A673 (cell line): ENCODE data around the gene SDR9C7. TPM values are rescaled to one million over a fixed set of nuclear protein-coding genes. Genes with fewer than 3 reads are reported as not detected.
"Not testable (repeated sequence)": the region's sequence is repeated elsewhere in the genome, so short reads cannot be mapped to it uniquely, and the experiment has no call there.

Experiments used
- BruUV-seq: library from RNA; stranded (reverse); fragments of 400-500 nt; replicated peaks from 2 replicates; lab custom pipeline; 2021; lab: Mats Ljungman, UMichigan
- CTCF ChIA-PET: fragments of 300-600 bp; sonication (Branson Sonifier 250); formaldehyde crosslinking; loops from one replicate; lab custom pipeline; 2022; ENCODE audit warnings: antibody characterized with exemption; lab: Charles Lee
- POLR2A ChIA-PET: fragments of 300-600 bp; sonication (Branson Sonifier 250); formaldehyde crosslinking; loops from one replicate; lab custom pipeline; 2022; ENCODE audit warnings: antibody characterized with exemption; ENCODE audit not compliant: low non-redundant PET; lab: Charles Lee
- DNase-seq: peaks from one replicate; pipeline ENCODE4 v3.0.0-alpha.2; 2015; ENCODE audit warnings: low spot score
- H3K27ac ChIP-seq: fragments of 200-600 bp; sonication (generic); 2 replicates; pipeline ENCODE4 v1.5.1; 2016; ENCODE audit warnings: mixed run types, low read depth, mild to moderate bottlenecking, mixed read lengths, antibody characterized with exemption, low read length; ENCODE audit not compliant: poor library complexity, severe bottlenecking
- H3K27me3 ChIP-seq: fragments of 200-600 bp; sonication (generic); replicated peaks from 2 replicates; pipeline ENCODE4 v1.6.1; 2017; ENCODE audit warnings: mixed run types, low read depth, mild to moderate bottlenecking, mixed read lengths, antibody characterized with exemption, low read length; ENCODE audit not compliant: insufficient read depth, poor library complexity
- H3K36me3 ChIP-seq: fragments of 200-600 bp; sonication (generic); 2 replicates; pipeline ENCODE4 v1.6.1; 2016; ENCODE audit warnings: mixed run types, mild to moderate bottlenecking, mixed read lengths, antibody characterized with exemption, low read length; ENCODE audit not compliant: insufficient read depth, poor library complexity, severe bottlenecking
- H3K4me1 ChIP-seq: fragments of 200-600 bp; sonication (generic); 2 replicates; pipeline ENCODE4 v1.6.1; 2017; ENCODE audit warnings: mixed run types, mild to moderate bottlenecking, mixed read lengths, antibody characterized with exemption, low read length; ENCODE audit not compliant: insufficient read depth, poor library complexity, severe bottlenecking
- H3K4me3 ChIP-seq: fragments of 200-600 bp; sonication (generic); 2 replicates; pipeline ENCODE4 v1.5.1; 2016; ENCODE audit warnings: low read depth, mixed run types, mild to moderate bottlenecking, mixed read lengths, low read length; ENCODE audit not compliant: poor library complexity, severe bottlenecking
- H3K9me3 ChIP-seq: fragments of 200-600 bp; sonication (generic); 2 replicates; pipeline ENCODE4 v1.6.1; 2016; ENCODE audit warnings: mixed run types, low read depth, mild to moderate bottlenecking, mixed read lengths, antibody characterized with exemption, low read length; ENCODE audit not compliant: poor library complexity, severe bottlenecking
- EZH2 ChIP-seq: fragments of 200-600 bp; sonication (generic); IDR thresholded peaks from 2 replicates; pipeline ENCODE4 v1.6.1; 2017; ENCODE audit warnings: borderline replicate concordance, low read depth, mild to moderate bottlenecking, mixed read lengths, antibody characterized with exemption, low read length; ENCODE audit not compliant: poor library complexity, severe bottlenecking
- intact Hi-C: fragments of 100-400 bp; cut with micrococcal nuclease; formaldehyde crosslinking; loops from one replicate; pipeline ENCODE4 v1.10.0; 2022; ENCODE audit not compliant: unreplicated experiment
- total RNA-seq: library from RNA; stranded (reverse); gene quantifications from 2 replicates; pipeline ENCODE4 v1.2.3, GENCODE V29; 2021
- TF ChIP-seq, protein P1 (sequence below): fragments of 300-800, 200-600 bp; sonication (generic); conservative IDR thresholded peaks from 2 replicates; pipeline ENCODE4 v1.5.1; 2017; ENCODE audit warnings: low read depth, mild to moderate bottlenecking, antibody characterized with exemption, low read length, moderate library complexity, mixed read lengths

The SDR9C7 gene
- total RNA-seq, 1 experiment from 2014 or later = not detected

DNA sequence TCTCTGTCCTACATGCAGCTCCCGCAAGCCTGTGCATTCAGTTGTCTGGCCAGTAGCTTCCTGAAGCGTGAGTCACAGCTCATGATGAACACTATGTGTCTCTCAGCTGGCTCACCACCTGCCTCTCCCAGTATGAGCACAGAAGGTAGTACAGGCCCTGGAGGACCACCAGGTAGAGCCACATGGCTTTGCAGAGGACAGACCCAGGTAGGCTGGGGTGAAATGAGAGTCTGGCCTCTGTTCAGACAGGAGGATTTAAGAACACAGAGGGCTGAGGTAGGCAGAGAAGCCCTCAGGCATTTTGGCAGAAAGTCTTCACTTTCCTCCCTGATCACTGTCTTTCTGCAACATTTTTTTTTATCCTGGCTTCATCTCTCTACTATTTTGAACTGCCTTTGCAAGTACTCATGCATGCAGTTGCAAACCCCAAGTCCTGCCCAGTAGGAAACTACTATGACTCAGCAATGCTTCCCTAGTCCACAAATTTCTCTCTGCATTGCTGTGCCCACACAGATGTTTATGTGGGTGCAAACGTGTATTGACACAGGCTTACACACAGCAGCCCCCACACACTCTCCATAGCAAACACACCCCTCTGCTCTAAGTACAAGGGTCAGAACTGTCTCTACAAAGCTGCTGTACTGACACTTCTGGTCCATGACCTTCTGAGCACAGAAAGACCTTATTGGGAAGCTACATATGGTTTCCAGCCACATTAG, 7.2 kb upstream of the SDR9C7 start:
- intact Hi-C loops = no loop called here

DNA sequence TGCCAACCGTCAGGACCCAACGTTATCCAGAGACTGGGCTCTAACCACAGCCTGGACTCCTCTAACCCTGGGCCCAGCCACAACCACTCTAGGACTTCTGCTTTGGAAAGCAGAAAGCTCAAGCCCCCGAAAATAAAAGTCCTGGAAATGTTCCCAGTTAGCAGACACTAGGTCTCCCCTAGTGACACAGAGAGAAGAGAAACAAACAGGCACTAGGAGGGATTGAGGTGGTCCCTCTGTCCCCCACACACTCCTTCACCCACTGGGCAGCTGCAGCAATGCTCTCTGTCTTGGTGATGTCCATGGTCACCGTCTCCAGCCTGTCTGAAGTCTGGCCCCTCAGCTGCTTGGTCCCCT, 6.7 kb upstream of the SDR9C7 start:
- intact Hi-C loops, CTCF ChIA-PET, H3K27me3 ChIP-seq, H3K27ac ChIP-seq, H3K36me3 ChIP-seq, H3K4me3 ChIP-seq, POLR2A ChIA-PET, H3K4me1 ChIP-seq, DNase-seq, H3K9me3 ChIP-seq, BruUV-seq: not testable (repeated sequence)

More for the DNA sequence above, 7.2 kb upstream of the SDR9C7 start:
- no TSS peak for BruUV-seq
- DNase-seq = no peak
- POLR2A ChIA-PET = no interaction called here
- no peak overlapping the region for H3K27ac ChIP-seq
- H3K36me3 ChIP-seq = no peaks in the 10 kb centered on the region
- H3K9me3 ChIP-seq = no peaks in the 10 kb centered on the region
- H3K4me1 ChIP-seq = peaks cover 7% of the 10 kb centered on the region
- TF ChIP-seq, protein P1, sequence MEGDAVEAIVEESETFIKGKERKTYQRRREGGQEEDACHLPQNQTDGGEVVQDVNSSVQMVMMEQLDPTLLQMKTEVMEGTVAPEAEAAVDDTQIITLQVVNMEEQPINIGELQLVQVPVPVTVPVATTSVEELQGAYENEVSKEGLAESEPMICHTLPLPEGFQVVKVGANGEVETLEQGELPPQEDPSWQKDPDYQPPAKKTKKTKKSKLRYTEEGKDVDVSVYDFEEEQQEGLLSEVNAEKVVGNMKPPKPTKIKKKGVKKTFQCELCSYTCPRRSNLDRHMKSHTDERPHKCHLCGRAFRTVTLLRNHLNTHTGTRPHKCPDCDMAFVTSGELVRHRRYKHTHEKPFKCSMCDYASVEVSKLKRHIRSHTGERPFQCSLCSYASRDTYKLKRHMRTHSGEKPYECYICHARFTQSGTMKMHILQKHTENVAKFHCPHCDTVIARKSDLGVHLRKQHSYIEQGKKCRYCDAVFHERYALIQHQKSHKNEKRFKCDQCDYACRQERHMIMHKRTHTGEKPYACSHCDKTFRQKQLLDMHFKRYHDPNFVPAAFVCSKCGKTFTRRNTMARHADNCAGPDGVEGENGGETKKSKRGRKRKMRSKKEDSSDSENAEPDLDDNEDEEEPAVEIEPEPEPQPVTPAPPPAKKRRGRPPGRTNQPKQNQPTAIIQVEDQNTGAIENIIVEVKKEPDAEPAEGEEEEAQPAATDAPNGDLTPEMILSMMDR = no peak
- TF ChIP-seq EZH2 = no peak
- H3K4me3 ChIP-seq = no peak overlapping the region
- CTCF ChIA-PET = no interaction called here
- no peaks in the 10 kb centered on the region for H3K27me3 ChIP-seq

- no peak for TF ChIP-seq EZH2
- TF ChIP-seq, protein P1 = no peak
- Histone ChIP-seq H3K27ac (no peak overlapping the region), H3K27me3 (no peaks in the 10 kb centered on the region), H3K36me3 (no peaks in the 10 kb centered on the region), H3K4me3 (no peak overlapping the region), H3K9me3 (no peaks in the 10 kb centered on the region), H3K4me1 (peaks cover 13% of the 10 kb centered on the region)
- POLR2A ChIA-PET = no interaction called here
- DNase-seq = no peak
- intact Hi-C loops = no loop called here
- CTCF ChIA-PET = no interaction called here
- BruUV-seq = no TSS peak
These were observed 1.5 kb upstream of the SDR9C7 start for GRCh38 chr12:56935752-56936151.

- POLR2A ChIA-PET = no interaction called here
- no peak for TF ChIP-seq EZH2
- TF ChIP-seq, protein P1 = no peak
- CTCF ChIA-PET = no interaction called here
- Histone ChIP-seq H3K27ac (no peak overlapping the region), H3K27me3 (no peaks in the 10 kb centered on the region), H3K36me3 (no peaks in the 10 kb centered on the region), H3K4me1 (peaks cover 13% of the 10 kb centered on the region), H3K9me3 (no peaks in the 10 kb centered on the region), H3K4me3 (no peak overlapping the region)
- intact Hi-C loops = no loop called here
- no peak for DNase-seq
- no TSS peak for BruUV-seq
These were observed 949 bp upstream of the SDR9C7 start for GRCh38 chr12:56935157-56935556.
